Osteoblast (primary cell): Measurements from ENCODE around the gene STRA6. TPM values are rescaled to one million over a fixed set of nuclear protein-coding genes. Genes with fewer than 3 reads are reported as not detected.

ENCODE experiments used
- DNase-seq: peaks from one replicate; pipeline ENCODE4 v3.0.0; 2011; ENCODE audit warnings: low spot score, mixed read lengths; ENCODE audit not compliant: insufficient read length; ENCODE audit errors: missing footprints
- H2AFZ ChIP-seq: 2 replicates; pipeline ENCODE4 v1.6.0; 2011; ENCODE audit warnings: mild to moderate bottlenecking, low read length
- H3K27ac ChIP-seq: 2 replicates; pipeline ENCODE4 v1.5.1; 2011; ENCODE audit warnings: mild to moderate bottlenecking, low read depth, low read length, moderate library complexity
- H3K27me3 ChIP-seq: 2 replicates; pipeline ENCODE4 v1.6.0; 2012; ENCODE audit warnings: mild to moderate bottlenecking, control low read depth, inconsistent platforms, low read length, moderate library complexity; ENCODE audit not compliant: insufficient read depth
- H3K36me3 ChIP-seq: 2 replicates; pipeline ENCODE4 v1.5.1; 2011; ENCODE audit warnings: mild to moderate bottlenecking, low read length, control low read depth, moderate library complexity; ENCODE audit not compliant: insufficient read depth
- H3K4me1 ChIP-seq: 2 replicates; pipeline ENCODE4 v1.5.1; 2011; ENCODE audit warnings: mild to moderate bottlenecking, low read length, control low read depth, moderate library complexity; ENCODE audit not compliant: insufficient read depth
- H3K4me2 ChIP-seq: 2 replicates; pipeline ENCODE4 v1.6.0; 2011; ENCODE audit warnings: mild to moderate bottlenecking, low read length; ENCODE audit not compliant: insufficient read depth
- H3K4me3 ChIP-seq: fragments of 200-600 bp; sonication (generic); 3 replicates; pipeline ENCODE4 v1.5.1; 2012; ENCODE audit warnings: mild to moderate bottlenecking, low read length, inconsistent platforms; ENCODE audit not compliant: insufficient read depth
- H3K79me2 ChIP-seq: 2 replicates; pipeline ENCODE4 v1.6.0; 2012; ENCODE audit warnings: mild to moderate bottlenecking, low read length, control low read depth, inconsistent platforms; ENCODE audit not compliant: insufficient read depth
- H3K9me3 ChIP-seq: 2 replicates; pipeline ENCODE4 v1.5.1; 2011; ENCODE audit warnings: low read depth, low read length, control low read depth
- H4K20me1 ChIP-seq: 2 replicates; pipeline ENCODE4 v1.6.0; 2012; ENCODE audit warnings: mild to moderate bottlenecking, low read length, control low read depth; ENCODE audit not compliant: insufficient read depth
- CTCF ChIP-seq: IDR thresholded peaks from 2 replicates; pipeline ENCODE4 v1.5.1; 2011; ENCODE audit warnings: mild to moderate bottlenecking, low read depth, low read length, moderate library complexity; ENCODE audit errors: extremely low read depth
- total RNA-seq: library from RNA; depleted of rRNA; stranded (reverse); fragments of >200 nt; gene quantifications from 2 replicates; pipeline ENCODE4 v1.2.3, GENCODE V29; 2012

Gene STRA6
- total RNA-seq, 1 donor: 0.36 TPM

DNA sequence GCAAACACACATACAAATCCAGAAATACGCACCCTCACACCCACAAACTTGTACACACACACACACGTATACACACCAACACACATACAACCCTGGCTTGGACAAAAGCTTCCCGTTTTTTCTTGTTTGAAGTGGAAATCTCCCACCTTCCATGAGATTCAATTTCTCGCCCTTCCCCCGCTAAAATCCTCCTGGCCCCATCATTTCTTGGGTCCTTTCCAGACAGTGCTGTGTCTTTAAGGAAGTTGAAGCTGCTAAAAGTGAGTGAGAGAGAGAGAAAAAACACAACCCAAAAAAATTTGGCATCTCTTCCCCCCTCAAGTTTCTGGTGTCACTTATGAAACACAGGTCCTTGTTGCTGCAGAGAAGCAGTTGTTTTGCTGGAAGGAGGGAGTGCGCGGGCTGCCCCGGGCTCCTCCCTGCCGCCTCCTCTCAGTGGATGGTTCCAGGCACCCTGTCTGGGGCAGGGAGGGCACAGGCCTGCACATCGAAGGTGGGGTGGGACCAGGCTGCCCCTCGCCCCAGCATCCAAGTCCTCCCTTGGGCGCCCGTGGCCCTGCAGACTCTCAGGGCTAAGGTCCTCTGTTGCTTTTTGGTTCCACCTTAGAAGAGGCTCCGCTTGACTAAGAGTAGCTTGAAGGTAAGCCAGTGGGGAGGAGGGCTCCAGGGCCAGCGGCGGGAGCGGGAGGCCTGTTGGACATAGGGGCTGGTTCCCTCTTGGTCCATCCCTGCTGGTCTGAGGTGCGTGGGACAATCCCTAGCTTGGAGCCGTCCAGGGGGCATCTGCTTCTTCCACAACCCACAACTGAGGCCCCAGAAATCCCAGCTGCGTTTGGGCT is 29.0 kb downstream of the STRA6 start, which contains the start of gene ISLR:
Gene ISLR, plus strand, starts transcription at position 331 of the 839 bp plus-strand sequence. CDS start 1,149 bp downstream, outside the sequence.
- Histone ChIP-seq H3K79me2 (no peaks in the 10 kb centered on the region), H3K27me3 (no peaks in the 10 kb centered on the region), H3K4me3 (peak within 1 kb of the TSS; percentile 31), H3K4me1 (peaks cover 32% of the 10 kb centered on the region), H3K36me3 (no peaks in the 10 kb centered on the region), H3K27ac (no peak within 1 kb of the TSS), H4K20me1 (no peaks in the 10 kb centered on the region), H2AFZ (peak within 1 kb of the TSS; percentile 87), H3K4me2 (peak within 1 kb of the TSS; percentile 59), H3K9me3 (no peaks in the 10 kb centered on the region)
- no peak for TF ChIP-seq CTCF
- peak; percentile 90 for DNase-seq

DNA sequence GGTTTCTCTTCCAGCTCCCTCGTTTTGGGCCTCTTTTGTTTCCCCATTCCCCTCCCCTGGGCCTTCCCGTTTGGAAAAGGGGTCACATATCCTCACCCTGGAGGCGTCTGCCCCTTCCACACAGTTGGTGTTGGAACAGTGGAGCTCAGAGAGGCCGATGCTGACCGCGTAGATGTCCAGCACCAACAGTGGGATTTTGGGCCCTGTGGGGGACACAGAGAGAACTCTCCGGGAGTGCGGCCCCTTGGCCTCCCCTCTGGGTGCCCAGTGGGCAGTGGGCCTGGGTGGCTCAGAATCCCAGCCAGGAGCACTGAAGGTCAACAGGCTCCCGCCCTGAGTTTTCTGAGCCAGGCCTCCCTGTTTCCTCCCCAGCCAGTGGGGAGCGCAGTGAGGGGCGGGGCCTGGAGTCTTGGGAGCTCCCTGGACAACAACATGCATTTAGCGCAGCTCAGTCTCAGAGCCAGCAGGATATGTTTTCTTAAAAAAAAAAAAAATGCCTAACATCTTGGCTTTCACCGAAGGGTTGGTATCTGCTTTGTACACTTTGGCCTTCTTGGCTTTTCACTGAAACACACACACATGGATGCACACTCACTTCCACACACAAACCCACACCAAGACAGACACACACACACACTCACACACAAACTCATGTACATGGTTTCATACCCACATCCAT is 29.7 kb downstream of the STRA6 start:
- Histone ChIP-seq H3K27me3 (no peaks in the 10 kb centered on the region), H4K20me1 (no peaks in the 10 kb centered on the region), H3K4me2 (peak overlapping the region; percentile 59), H2AFZ (peak overlapping the region; percentile 87), H3K4me3 (peak overlapping the region; percentile 10), H3K79me2 (no peaks in the 10 kb centered on the region), H3K4me1 (peaks cover 25% of the 10 kb centered on the region), H3K9me3 (no peaks in the 10 kb centered on the region), H3K27ac (no peak overlapping the region), H3K36me3 (no peaks in the 10 kb centered on the region)
- TF ChIP-seq CTCF: no peak
- DNase-seq: peak; percentile 97

GRCh38 chr15:74171965-74172541 is 30.5 kb downstream of the STRA6 start:
- Histone ChIP-seq H3K79me2 (no peaks in the 10 kb centered on the region), H2AFZ (peak overlapping the region; percentile 87), H3K4me3 (no peak overlapping the region), H3K4me2 (no peak overlapping the region), H4K20me1 (no peaks in the 10 kb centered on the region), H3K27me3 (no peaks in the 10 kb centered on the region), H3K9me3 (no peaks in the 10 kb centered on the region), H3K27ac (no peak overlapping the region), H3K4me1 (peaks cover 18% of the 10 kb centered on the region), H3K36me3 (no peaks in the 10 kb centered on the region)
- DNase-seq: no peak
- TF ChIP-seq CTCF: no peak
